HL-60 (cell line): ENCODE data around the gene INA.

ENCODE experiments used
- POLR2AphosphoS5 ChIP-seq: IDR thresholded peaks from 2 replicates; pipeline ENCODE4 v1.6.1; 2012; ENCODE audit warnings: low read depth
- SPI1 ChIP-seq: IDR thresholded peaks from 2 replicates; pipeline ENCODE4 v1.6.1; 2012; ENCODE audit warnings: low read depth, mild to moderate bottlenecking, borderline replicate concordance
- TF ChIP-seq, protein P1 (sequence below): IDR thresholded peaks from one replicate; pipeline ENCODE4 v1.5.1; 2011; ENCODE audit warnings: low read length, control low read depth, inconsistent platforms; ENCODE audit not compliant: insufficient read depth
- TF ChIP-seq, protein P2 (sequence below): IDR thresholded peaks from 2 replicates; pipeline ENCODE4 v1.6.1; 2012; ENCODE audit warnings: low read depth; ENCODE audit not compliant: insufficient replicate concordance

DNA sequence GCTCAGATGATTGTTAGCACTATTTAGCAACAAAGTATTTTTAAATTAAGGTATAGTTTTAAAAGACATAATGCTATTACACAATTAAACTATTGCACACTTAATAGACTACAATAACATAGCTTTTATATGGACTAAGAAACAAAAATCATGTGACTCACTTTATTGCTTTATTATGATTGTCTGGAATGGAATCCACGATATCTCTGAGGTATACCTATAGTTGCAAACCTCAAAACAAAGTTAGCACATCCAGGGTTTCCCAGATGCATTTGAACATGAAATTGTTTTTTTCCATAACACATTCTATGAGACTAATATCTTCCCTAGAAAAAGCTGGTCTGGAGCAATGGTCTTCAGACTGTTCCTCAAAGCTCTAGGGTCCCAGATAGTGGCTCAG lies 49.5 kb upstream of the INA start:
- TF ChIP-seq, protein P1, sequence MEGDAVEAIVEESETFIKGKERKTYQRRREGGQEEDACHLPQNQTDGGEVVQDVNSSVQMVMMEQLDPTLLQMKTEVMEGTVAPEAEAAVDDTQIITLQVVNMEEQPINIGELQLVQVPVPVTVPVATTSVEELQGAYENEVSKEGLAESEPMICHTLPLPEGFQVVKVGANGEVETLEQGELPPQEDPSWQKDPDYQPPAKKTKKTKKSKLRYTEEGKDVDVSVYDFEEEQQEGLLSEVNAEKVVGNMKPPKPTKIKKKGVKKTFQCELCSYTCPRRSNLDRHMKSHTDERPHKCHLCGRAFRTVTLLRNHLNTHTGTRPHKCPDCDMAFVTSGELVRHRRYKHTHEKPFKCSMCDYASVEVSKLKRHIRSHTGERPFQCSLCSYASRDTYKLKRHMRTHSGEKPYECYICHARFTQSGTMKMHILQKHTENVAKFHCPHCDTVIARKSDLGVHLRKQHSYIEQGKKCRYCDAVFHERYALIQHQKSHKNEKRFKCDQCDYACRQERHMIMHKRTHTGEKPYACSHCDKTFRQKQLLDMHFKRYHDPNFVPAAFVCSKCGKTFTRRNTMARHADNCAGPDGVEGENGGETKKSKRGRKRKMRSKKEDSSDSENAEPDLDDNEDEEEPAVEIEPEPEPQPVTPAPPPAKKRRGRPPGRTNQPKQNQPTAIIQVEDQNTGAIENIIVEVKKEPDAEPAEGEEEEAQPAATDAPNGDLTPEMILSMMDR = no peak
- TF ChIP-seq, protein P2, sequence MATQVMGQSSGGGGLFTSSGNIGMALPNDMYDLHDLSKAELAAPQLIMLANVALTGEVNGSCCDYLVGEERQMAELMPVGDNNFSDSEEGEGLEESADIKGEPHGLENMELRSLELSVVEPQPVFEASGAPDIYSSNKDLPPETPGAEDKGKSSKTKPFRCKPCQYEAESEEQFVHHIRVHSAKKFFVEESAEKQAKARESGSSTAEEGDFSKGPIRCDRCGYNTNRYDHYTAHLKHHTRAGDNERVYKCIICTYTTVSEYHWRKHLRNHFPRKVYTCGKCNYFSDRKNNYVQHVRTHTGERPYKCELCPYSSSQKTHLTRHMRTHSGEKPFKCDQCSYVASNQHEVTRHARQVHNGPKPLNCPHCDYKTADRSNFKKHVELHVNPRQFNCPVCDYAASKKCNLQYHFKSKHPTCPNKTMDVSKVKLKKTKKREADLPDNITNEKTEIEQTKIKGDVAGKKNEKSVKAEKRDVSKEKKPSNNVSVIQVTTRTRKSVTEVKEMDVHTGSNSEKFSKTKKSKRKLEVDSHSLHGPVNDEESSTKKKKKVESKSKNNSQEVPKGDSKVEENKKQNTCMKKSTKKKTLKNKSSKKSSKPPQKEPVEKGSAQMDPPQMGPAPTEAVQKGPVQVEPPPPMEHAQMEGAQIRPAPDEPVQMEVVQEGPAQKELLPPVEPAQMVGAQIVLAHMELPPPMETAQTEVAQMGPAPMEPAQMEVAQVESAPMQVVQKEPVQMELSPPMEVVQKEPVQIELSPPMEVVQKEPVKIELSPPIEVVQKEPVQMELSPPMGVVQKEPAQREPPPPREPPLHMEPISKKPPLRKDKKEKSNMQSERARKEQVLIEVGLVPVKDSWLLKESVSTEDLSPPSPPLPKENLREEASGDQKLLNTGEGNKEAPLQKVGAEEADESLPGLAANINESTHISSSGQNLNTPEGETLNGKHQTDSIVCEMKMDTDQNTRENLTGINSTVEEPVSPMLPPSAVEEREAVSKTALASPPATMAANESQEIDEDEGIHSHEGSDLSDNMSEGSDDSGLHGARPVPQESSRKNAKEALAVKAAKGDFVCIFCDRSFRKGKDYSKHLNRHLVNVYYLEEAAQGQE = no peak
- TF ChIP-seq SPI1 (no peak), POLR2AphosphoS5 (no peak)
